Adrenal gland (tissue), 12 donors: Measurements from ENCODE around the gene TMEM266. TPM values are rescaled to one million over a fixed set of nuclear protein-coding genes. Genes with fewer than 3 reads are reported as not detected.

Source experiments
- DNase-seq, 7 donors: peaks; one replicate each; pipeline ENCODE4 v3.0.0-alpha.2; 2019 to 2020
- H3K27ac ChIP-seq, 5 donors: fragments of 200-600 bp; sonication (generic) in 4 of 5; 1 replicate in 3 of 5; 2 replicates in 2 of 5; pipeline versions ENCODE4 v1.5.1 to v1.8.0; 2016 to 2020; ENCODE audit warnings: mild to moderate bottlenecking in 1 of 5
- H3K27me3 ChIP-seq: fragments of 200-600 bp; 2 replicates; pipeline ENCODE4 v1.8.0; 2021
- H3K36me3 ChIP-seq, 2 donors: fragments of 200-600 bp; replicated peaks in 1 of 2; 1 replicate in 1 of 2; 2 replicates in 1 of 2; pipeline versions ENCODE4 v1.5.1 to v1.8.0; 2018 to 2022
- H3K4me1 ChIP-seq, 2 donors: fragments of 200-600 bp; replicated peaks in 1 of 2; 1 replicate in 1 of 2; 2 replicates in 1 of 2; pipeline versions ENCODE4 v1.5.1 to v1.8.0; 2018 to 2021
- H3K4me3 ChIP-seq, 4 donors: fragments of 200-600 bp; sonication (generic) in 3 of 4; one replicate each; pipeline ENCODE4 v1.5.1; 2016 to 2018
- H3K9me3 ChIP-seq, 3 donors: fragments of 200-600 bp; sonication (generic) in 1 of 3; replicated peaks in 1 of 3; 1 replicate in 2 of 3; 2 replicates in 1 of 3; pipeline versions ENCODE4 v1.5.1 to v1.8.0; 2016 to 2021
- POLR2A ChIP-seq, 2 donors: fragments of 450-650 bp; IDR thresholded peaks; one replicate each; pipeline ENCODE4 v1.6.1; 2017; ENCODE audit warnings: antibody characterized with exemption in 2 of 2, mild to moderate bottlenecking in 2 of 2, moderate library complexity in 1 of 2
- WGBS, 4 donors: extraction: QIAGEN DNeasy Blood & Tissue Kit in 2 of 4; methylation state at CpG; one replicate each; pipeline versions ENCODE4 v1.1.5 to v1.1.7; 2013 to 2017; 5-methylcytosine and 5-hydroxymethylcytosine counted together
- intact Hi-C, 2 donors: fragments of 100-400 bp; cut with DNase I; formaldehyde crosslinking; loops; one replicate each; pipeline versions ENCODE4 v1.14.1 to v1.15.0; 2022 to 2023
- polyA plus RNA-seq, 3 donors: library from polyadenylated mRNA; stranded (reverse); fragments of 200-250 nt in 2 of 3; fragments of 350-450 nt in 1 of 3; fragmentation: Illumina TruSeq in 1 of 3; extraction: RNeasy Lipid Tissue Mini Kit (QIAGEN cat#74804) in 1 of 3; gene quantifications; one replicate each; pipeline ENCODE4 v1.2.3, GENCODE V29; 2013 to 2014
- total RNA-seq, 9 donors: library from RNA; depleted of rRNA in 4 of 9; stranded (reverse); fragments of >200 nt in 4 of 9; fragments of 120-200 nt in 1 of 9; fragmentation: NEBNext Ultra II Directional in 1 of 9; extraction: Animal tissue kit (Norgen Biotek cat#: 25700) in 1 of 9; gene quantifications; one replicate each; pipeline versions ENCODE4 v1.1.0 to v1.2.4, GENCODE V29; 2013 to 2023
- TF ChIP-seq, protein P1 (sequence below), 6 experiments: fragments of 450-650 bp in 4 of 6; fragments of 200-600 bp in 2 of 6; sonication (generic) in 1 of 6; IDR thresholded peaks; 1 replicate in 5 of 6; 2 replicates in 1 of 6; pipeline versions ENCODE4 v1.5.1 to v1.8.0; 2016 to 2021; ENCODE audit warnings: antibody characterized with exemption in 6 of 6, mild to moderate bottlenecking in 2 of 6, moderate library complexity in 1 of 6
- donor health status: healthy with polysubstance abuse.
- donor health status: Bipolar disorder and iron deficiency.
- donor health status: DM: yes; HTN: yes; CAD: no.
- donor health status: DM: no; HTN: no; CAD: no.
- donor health status: DM: no; HTN: no; CAD: no.
- donor health status: DM: yes; HTN: yes; CAD: no.

The TMEM266 gene
- total and polyA plus RNA-seq, 12 donors, result 1.3 to 23.1 (median 5.9) TPM

GRCh38 chr15:76196269-76197231, 136.8 kb downstream of the TMEM266 start:
- DNase-seq, result peak; percentile 74 to 91 (median 89)
- no peaks in the 10 kb centered on the region for H3K27me3 ChIP-seq
- intact Hi-C loops, result loop anchor here in 1 of 2 donors (10.0 kb wide), 1 partner anchor 638 kb away; no protein-coding TSS in a partner anchor
- H3K27ac ChIP-seq, result peak overlapping the region; percentile 48 to 91 (median 75)
- H3K9me3 ChIP-seq, result no peaks in the 10 kb centered on the region
- H3K36me3 ChIP-seq, result no peaks in the 10 kb centered on the region
- no peak overlapping the region for H3K4me3 ChIP-seq
- peak in 1 of 2 donors; percentile 58 for TF ChIP-seq POLR2A (IDR thresholded peaks at IDR 0.05)
- TF ChIP-seq, protein P1, sequence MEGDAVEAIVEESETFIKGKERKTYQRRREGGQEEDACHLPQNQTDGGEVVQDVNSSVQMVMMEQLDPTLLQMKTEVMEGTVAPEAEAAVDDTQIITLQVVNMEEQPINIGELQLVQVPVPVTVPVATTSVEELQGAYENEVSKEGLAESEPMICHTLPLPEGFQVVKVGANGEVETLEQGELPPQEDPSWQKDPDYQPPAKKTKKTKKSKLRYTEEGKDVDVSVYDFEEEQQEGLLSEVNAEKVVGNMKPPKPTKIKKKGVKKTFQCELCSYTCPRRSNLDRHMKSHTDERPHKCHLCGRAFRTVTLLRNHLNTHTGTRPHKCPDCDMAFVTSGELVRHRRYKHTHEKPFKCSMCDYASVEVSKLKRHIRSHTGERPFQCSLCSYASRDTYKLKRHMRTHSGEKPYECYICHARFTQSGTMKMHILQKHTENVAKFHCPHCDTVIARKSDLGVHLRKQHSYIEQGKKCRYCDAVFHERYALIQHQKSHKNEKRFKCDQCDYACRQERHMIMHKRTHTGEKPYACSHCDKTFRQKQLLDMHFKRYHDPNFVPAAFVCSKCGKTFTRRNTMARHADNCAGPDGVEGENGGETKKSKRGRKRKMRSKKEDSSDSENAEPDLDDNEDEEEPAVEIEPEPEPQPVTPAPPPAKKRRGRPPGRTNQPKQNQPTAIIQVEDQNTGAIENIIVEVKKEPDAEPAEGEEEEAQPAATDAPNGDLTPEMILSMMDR (IDR thresholded peaks at IDR 0.05), result peak in 1 of 6 experiments; percentile 9
- WGBS, 4 donors, result 20 to 40% (median 27%) methylated on average over 10 to 18 of the region's 18 CpGs
- peaks cover 36 to 40% of the 10 kb centered on the region in 2 donors for H3K4me1 ChIP-seq

DNA sequence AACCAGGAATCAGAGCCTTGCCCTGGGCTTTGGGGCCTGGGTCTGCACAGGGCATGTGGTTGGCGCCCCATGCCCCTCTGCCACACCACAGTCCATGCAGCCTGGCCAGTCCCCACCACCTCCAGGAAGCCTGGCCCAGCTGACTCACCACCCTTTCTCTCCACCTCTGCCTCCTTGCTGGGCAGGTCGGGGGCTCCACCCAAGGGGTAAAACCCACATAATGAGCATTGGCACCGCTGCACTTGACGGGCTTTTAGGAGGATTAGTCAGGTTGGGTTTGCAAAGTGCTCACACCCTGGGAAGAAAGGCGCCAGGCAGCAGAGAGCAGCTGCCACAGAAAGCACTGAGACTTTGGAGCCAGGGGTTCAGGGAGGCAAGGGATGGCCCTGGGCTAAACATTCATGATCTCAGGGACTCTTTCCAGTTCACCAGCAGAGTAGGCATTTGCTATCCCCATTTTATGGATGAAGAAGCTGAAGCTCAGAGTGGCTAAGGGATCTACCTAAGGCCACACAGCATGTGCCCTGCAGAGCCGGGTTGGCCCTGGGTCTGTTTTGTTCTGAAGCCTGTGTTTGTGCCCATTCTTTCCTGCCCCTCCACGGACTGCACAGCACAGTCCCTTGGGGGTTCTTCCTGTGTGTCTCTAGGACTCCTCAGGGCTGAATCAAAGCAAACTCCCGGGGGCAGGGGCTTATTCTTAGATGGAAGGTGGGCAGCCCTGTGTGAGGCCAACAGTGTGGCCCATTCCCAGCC, 138.1 kb downstream of the TMEM266 start:
- TF ChIP-seq, protein P1 (IDR thresholded peaks at IDR 0.05), result no peak
- TF ChIP-seq POLR2A (IDR thresholded peaks at IDR 0.05), result no peak
- Histone ChIP-seq H3K27ac (peak overlapping the region in 4 of 5 donors; percentile 67 to 91 (median 79)), H3K9me3 (no peaks in the 10 kb centered on the region), H3K27me3 (no peaks in the 10 kb centered on the region), H3K4me1 (peaks cover 36 to 40% of the 10 kb centered on the region in 2 donors), H3K4me3 (no peak overlapping the region), H3K36me3 (no peaks in the 10 kb centered on the region)
- WGBS, 4 donors, result 90 to 100% (median 94%) methylated on average over 5 to 8 of the region's 8 CpGs
- peak in 2 of 7 donors; percentile 11 to 26 for DNase-seq
- intact Hi-C loops, result loop anchor here in 1 of 2 donors (10.0 kb wide), 1 partner anchor 637 kb away; no protein-coding TSS in a partner anchor

GRCh38 chr15:76198456-76199105, 138.8 kb downstream of the TMEM266 start:
- TF ChIP-seq POLR2A (IDR thresholded peaks at IDR 0.05), result no peak
- TF ChIP-seq, protein P1 (IDR thresholded peaks at IDR 0.05), result no peak
- Histone ChIP-seq H3K9me3 (no peaks in the 10 kb centered on the region), H3K4me1 (peaks cover 36 to 40% of the 10 kb centered on the region in 2 donors), H3K36me3 (no peaks in the 10 kb centered on the region), H3K4me3 (no peak overlapping the region), H3K27ac (peak overlapping the region in 3 of 5 donors; percentile 47 to 91 (median 56)), H3K27me3 (no peaks in the 10 kb centered on the region)
- peak in 1 of 7 donors; percentile 14 for DNase-seq
- WGBS, 4 donors, result 92 to 99% (median 95%) methylated on average over 4 to 6 of the region's 6 CpGs
- intact Hi-C loops, result loop anchor here in 1 of 2 donors (10.0 kb wide), 1 partner anchor 636 kb away; no protein-coding TSS in a partner anchor
